ENCODE data around the gene SNAI3. TPM values are rescaled to one million over a fixed set of nuclear protein-coding genes. Genes with fewer than 3 reads are reported as not detected.

The SNAI3 gene
- total RNA-seq, 2 donors from 2014 or later = 0.27 TPM; not detected in 1

DNA sequence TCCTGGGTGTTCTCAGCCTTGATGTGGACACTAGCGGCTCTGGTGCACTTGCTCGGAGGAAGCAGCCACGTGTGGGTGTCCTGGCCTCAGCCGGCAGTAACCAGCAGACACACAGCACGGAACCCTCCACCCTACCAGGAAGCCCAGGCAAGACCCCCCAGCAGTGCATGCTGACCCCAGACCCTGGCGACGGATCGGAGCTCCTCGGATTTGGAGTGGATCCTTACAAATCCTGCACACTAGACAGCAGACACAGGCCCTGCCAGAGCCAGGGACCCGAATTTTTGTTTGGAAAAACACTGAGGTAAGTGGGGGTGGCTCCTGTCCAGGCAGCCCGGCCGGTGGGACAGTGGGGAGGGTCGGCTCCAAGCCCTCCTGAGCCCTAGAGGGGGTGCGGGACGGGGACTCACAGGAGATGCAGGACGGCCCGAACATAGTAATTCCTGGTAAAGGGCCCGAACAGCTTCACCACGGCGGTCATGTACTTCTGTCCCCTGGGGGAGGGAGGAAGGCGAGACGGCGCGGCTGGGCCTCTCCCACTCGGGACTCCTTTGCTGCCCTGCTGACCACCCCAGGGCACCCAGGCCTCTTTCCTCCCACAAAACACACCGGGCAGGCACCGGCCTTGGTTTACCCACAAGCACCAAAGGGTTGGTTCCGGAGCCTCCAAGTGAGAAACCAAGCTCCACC lies 39.8 kb downstream of the SNAI3 start:
- no peak overlapping the region for H3K27ac ChIP-seq
- no peak overlapping the region for H3K4me3 ChIP-seq
- peaks cover 5 to 15% of the 10 kb centered on the region in 2 donors for H3K4me1 ChIP-seq (ENCODE audit: control insufficient read depth in 1 of 2, low read depth in 2 of 2)
- H3K9me3 ChIP-seq = no peaks in the 10 kb centered on the region
- ATAC-seq (ENCODE audit: insufficient number of reproducible peaks, low FRiP score, low read depth) = no peak
- H3K36me3 ChIP-seq = no peaks in the 10 kb centered on the region
- H3K27me3 ChIP-seq (replicated peaks; ENCODE audit: insufficient read depth) = no peaks in the 10 kb centered on the region
- DNase-seq (ENCODE audit: low spot score) = no peak
- no peak for TF ChIP-seq CTCF (IDR thresholded peaks at IDR 0.05)

- ATAC-seq (ENCODE audit: insufficient number of reproducible peaks, low FRiP score, low read depth) (no peak), DNase-seq (ENCODE audit: low spot score) (no peak)
- H3K27me3 ChIP-seq (replicated peaks; ENCODE audit: insufficient read depth) = no peaks in the 10 kb centered on the region
- H3K4me3 ChIP-seq = no peak overlapping the region
- no peak overlapping the region for H3K27ac ChIP-seq
- no peaks in the 10 kb centered on the region for H3K9me3 ChIP-seq
- no peaks in the 10 kb centered on the region for H3K36me3 ChIP-seq
- peaks cover 0 to 9% of the 10 kb centered on the region in 2 donors for H3K4me1 ChIP-seq (ENCODE audit: control insufficient read depth in 1 of 2, low read depth in 2 of 2)
- no peak for TF ChIP-seq CTCF (IDR thresholded peaks at IDR 0.05)
Measured at GRCh38 chr16:88645941-88646340, 40.4 kb downstream of the SNAI3 start.

- H3K36me3 ChIP-seq = no peaks in the 10 kb centered on the region
- no peak overlapping the region for H3K27ac ChIP-seq
- no peak overlapping the region for H3K4me3 ChIP-seq
- H3K27me3 ChIP-seq (replicated peaks; ENCODE audit: insufficient read depth) = no peaks in the 10 kb centered on the region
- no peak for TF ChIP-seq CTCF (IDR thresholded peaks at IDR 0.05)
- no peak for ATAC-seq (ENCODE audit: insufficient number of reproducible peaks, low FRiP score, low read depth)
- H3K9me3 ChIP-seq = no peaks in the 10 kb centered on the region
- DNase-seq (ENCODE audit: low spot score) = no peak
- H3K4me1 ChIP-seq (ENCODE audit: control insufficient read depth in 1 of 2, low read depth in 2 of 2) = peaks cover 0 to 9% of the 10 kb centered on the region in 2 donors
Measured at GRCh38 chr16:88645455-88645854, 40.9 kb downstream of the SNAI3 start.

- DNase-seq (ENCODE audit: low spot score) (no peak), ATAC-seq (ENCODE audit: insufficient number of reproducible peaks, low FRiP score, low read depth) (no peak)
- Histone ChIP-seq H3K4me1 (ENCODE audit: control insufficient read depth in 1 of 2, low read depth in 2 of 2) (no peaks in the 10 kb centered on the region), H3K4me3 (no peak overlapping the region), H3K27ac (no peak overlapping the region), H3K9me3 (no peaks in the 10 kb centered on the region), H3K27me3 (replicated peaks; ENCODE audit: insufficient read depth) (peaks cover 3% of the 10 kb centered on the region), H3K36me3 (no peaks in the 10 kb centered on the region)
- no peak for TF ChIP-seq CTCF (IDR thresholded peaks at IDR 0.05)
Measured at GRCh38 chr16:88643644-88643932, 42.7 kb downstream of the SNAI3 start.

DNA sequence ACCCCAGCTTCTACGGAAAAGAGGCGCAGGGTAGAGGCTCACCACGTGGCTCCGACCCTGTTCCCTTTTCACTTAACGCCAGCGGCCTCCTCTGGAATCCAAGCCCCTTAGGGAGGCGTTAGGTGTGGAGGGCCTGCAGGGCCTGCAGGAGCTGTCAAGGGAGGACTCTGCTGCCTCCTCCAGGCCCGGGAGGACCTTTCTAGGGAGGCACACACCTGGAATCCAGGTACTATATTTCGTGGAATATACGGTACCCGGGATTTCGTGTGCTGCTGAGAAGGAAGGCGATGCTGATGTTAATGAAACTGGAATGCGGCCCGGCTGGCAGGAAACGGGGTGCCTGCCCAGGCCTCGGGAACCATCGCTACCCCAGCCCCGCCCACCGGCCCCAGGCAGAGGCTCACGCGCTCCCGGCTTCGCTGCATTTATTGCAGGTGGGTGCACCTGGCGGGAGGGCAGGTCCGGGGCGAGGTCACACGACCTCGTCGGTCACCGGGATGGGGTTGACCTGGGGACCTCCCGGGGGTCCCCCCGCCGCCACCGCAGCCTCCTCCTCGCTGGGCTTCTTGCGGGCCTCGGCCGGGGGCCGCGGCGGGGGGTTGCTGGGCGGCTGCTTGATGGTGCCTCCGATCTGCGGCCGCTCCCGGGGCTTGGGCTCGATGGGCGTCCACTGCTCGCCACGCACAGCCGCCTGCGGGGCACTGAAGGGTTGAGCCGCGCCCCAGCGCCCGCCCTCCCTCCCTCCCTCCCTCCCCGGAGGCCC lies 43.2 kb downstream of the SNAI3 start:
- Histone ChIP-seq H3K4me1 (ENCODE audit: control insufficient read depth in 1 of 2, low read depth in 2 of 2) (no peaks in the 10 kb centered on the region), H3K36me3 (no peaks in the 10 kb centered on the region), H3K9me3 (no peaks in the 10 kb centered on the region), H3K27ac (no peak overlapping the region), H3K27me3 (replicated peaks; ENCODE audit: insufficient read depth) (peaks cover 7% of the 10 kb centered on the region), H3K4me3 (no peak overlapping the region)
- no peak for DNase-seq (ENCODE audit: low spot score)
- no peak for ATAC-seq (ENCODE audit: insufficient number of reproducible peaks, low FRiP score, low read depth)
- no peak for TF ChIP-seq CTCF (IDR thresholded peaks at IDR 0.05)
